GDM1 (cell line): ENCODE results near the gene IHH.

ENCODE experiments used
- DNase-seq: peaks from one replicate; lab custom pipeline; 2025; lab: John Stamatoyannopoulos, UW

IHH gene

GRCh38 chr2:219018726-219019125 lies 42.0 kb downstream of the IHH start:
- no peak for DNase-seq

GRCh38 chr2:219018286-219018685 lies 42.4 kb downstream of the IHH start:
- no peak for DNase-seq

- DNase-seq, result no peak
Observed at GRCh38 chr2:219017201-219017931, 43.4 kb downstream of the IHH start.

GRCh38 chr2:219016721-219017120 lies 44.0 kb downstream of the IHH start:
- DNase-seq, result no peak

GRCh38 chr2:219010873-219011272 lies 49.8 kb downstream of the IHH start:
- DNase-seq, result no peak

GRCh38 chr2:219010162-219010756 lies 50.5 kb downstream of the IHH start:
- no peak for DNase-seq

GRCh38 chr2:219009294-219009693 lies 51.4 kb downstream of the IHH start:
- DNase-seq, result no peak
